Measurements from ENCODE around the gene TUT7.

The TUT7 gene

DNA sequence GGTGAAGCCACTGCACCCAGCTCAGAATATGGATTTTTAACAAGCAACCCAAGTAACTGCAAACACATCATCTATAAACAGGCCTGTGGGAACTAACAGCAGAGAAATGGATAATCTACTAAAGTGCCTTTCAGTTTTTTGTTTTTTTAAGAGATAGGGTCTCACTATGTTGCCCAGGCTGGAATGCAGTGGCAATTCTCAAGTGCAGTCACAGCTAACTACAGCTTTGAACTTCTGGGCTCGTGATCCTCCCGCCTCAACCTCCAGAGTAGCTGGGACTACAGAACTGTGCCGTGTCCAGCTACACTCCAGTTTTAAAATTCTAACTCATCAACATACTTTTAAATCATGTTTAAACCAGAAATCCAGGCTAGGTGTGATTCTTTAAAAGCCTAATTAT lies 11.9 kb downstream of the TUT7 start:
- TF ChIP-seq POLR2AphosphoS5 (IDR thresholded peaks at IDR 0.05; ENCODE audit: low read depth, low read length) (no peak), FOXP2 (optimal IDR thresholded peaks at IDR 0.05; ENCODE audit: borderline replicate concordance, extremely low read depth, extremely low read length, insufficient read depth) (no peak), SIN3A (IDR thresholded peaks at IDR 0.05; ENCODE audit: borderline replicate concordance, insufficient read depth, low read length) (no peak), TAF1 (IDR thresholded peaks at IDR 0.05; ENCODE audit: borderline replicate concordance, insufficient read depth, low read length) (no peak)

GRCh38 chr9:86341007-86341491 lies 13.2 kb downstream of the TUT7 start:
- TF ChIP-seq TAF1 (IDR thresholded peaks at IDR 0.05; ENCODE audit: borderline replicate concordance, insufficient read depth, low read length) (no peak), POLR2AphosphoS5 (IDR thresholded peaks at IDR 0.05; ENCODE audit: low read depth, low read length) (no peak), FOXP2 (optimal IDR thresholded peaks at IDR 0.05; ENCODE audit: borderline replicate concordance, extremely low read depth, extremely low read length, insufficient read depth) (no peak), SIN3A (IDR thresholded peaks at IDR 0.05; ENCODE audit: borderline replicate concordance, insufficient read depth, low read length) (no peak)
- TF ChIP-seq, protein P1, sequence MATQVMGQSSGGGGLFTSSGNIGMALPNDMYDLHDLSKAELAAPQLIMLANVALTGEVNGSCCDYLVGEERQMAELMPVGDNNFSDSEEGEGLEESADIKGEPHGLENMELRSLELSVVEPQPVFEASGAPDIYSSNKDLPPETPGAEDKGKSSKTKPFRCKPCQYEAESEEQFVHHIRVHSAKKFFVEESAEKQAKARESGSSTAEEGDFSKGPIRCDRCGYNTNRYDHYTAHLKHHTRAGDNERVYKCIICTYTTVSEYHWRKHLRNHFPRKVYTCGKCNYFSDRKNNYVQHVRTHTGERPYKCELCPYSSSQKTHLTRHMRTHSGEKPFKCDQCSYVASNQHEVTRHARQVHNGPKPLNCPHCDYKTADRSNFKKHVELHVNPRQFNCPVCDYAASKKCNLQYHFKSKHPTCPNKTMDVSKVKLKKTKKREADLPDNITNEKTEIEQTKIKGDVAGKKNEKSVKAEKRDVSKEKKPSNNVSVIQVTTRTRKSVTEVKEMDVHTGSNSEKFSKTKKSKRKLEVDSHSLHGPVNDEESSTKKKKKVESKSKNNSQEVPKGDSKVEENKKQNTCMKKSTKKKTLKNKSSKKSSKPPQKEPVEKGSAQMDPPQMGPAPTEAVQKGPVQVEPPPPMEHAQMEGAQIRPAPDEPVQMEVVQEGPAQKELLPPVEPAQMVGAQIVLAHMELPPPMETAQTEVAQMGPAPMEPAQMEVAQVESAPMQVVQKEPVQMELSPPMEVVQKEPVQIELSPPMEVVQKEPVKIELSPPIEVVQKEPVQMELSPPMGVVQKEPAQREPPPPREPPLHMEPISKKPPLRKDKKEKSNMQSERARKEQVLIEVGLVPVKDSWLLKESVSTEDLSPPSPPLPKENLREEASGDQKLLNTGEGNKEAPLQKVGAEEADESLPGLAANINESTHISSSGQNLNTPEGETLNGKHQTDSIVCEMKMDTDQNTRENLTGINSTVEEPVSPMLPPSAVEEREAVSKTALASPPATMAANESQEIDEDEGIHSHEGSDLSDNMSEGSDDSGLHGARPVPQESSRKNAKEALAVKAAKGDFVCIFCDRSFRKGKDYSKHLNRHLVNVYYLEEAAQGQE (IDR thresholded peaks at IDR 0.05; ENCODE audit: insufficient read depth in 1 of 2, low read depth in 2 of 2, low read length in 2 of 2), result no peak

GRCh38 chr9:86340356-86341006 lies 13.7 kb downstream of the TUT7 start:
- TF ChIP-seq FOXP2 (optimal IDR thresholded peaks at IDR 0.05; ENCODE audit: borderline replicate concordance, extremely low read depth, extremely low read length, insufficient read depth), result no peak
- TF ChIP-seq, protein P1 (IDR thresholded peaks at IDR 0.05; ENCODE audit: insufficient read depth in 1 of 2, low read depth in 2 of 2, low read length in 2 of 2), result no peak
- TF ChIP-seq POLR2AphosphoS5 (IDR thresholded peaks at IDR 0.05; ENCODE audit: low read depth, low read length), result no peak

GRCh38 chr9:86337469-86338108 lies 16.6 kb downstream of the TUT7 start:
- TF ChIP-seq, protein P1 (IDR thresholded peaks at IDR 0.05; ENCODE audit: insufficient read depth in 1 of 2, low read depth in 2 of 2, low read length in 2 of 2), result no peak
- TF ChIP-seq TAF1 (IDR thresholded peaks at IDR 0.05; ENCODE audit: borderline replicate concordance, insufficient read depth, low read length) (no peak), POLR2AphosphoS5 (IDR thresholded peaks at IDR 0.05; ENCODE audit: low read depth, low read length) (no peak)

DNA sequence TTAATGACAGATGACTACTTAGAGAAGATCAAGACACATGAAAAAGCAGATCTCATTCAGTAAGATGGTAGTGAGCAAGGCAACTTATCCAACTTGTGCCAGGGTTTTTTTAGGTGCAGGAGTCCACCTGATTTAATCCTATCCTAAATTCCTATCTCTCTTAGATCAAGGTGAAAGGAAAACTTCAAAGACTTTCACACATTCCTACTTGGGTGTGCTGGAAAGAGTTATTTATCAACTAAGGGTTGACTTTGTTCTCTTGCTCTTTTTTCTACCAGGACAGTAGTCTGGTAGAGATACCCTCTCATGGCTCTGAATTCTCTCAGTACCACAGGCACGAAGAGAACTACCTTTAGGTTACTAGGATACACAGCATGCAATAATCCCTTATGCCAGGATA lies 18.2 kb downstream of the TUT7 start:
- TF ChIP-seq, protein P1 (IDR thresholded peaks at IDR 0.05; ENCODE audit: insufficient read depth in 1 of 2, low read depth in 2 of 2, low read length in 2 of 2), result no peak
- TF ChIP-seq TAF1 (IDR thresholded peaks at IDR 0.05; ENCODE audit: borderline replicate concordance, insufficient read depth, low read length) (no peak), SIN3A (IDR thresholded peaks at IDR 0.05; ENCODE audit: borderline replicate concordance, insufficient read depth, low read length) (no peak), FOXP2 (optimal IDR thresholded peaks at IDR 0.05; ENCODE audit: borderline replicate concordance, extremely low read depth, extremely low read length, insufficient read depth) (no peak), POLR2AphosphoS5 (IDR thresholded peaks at IDR 0.05; ENCODE audit: low read depth, low read length) (no peak)

All from PFSK-1 (cell line).